Uterus (tissue), 2 donors: ENCODE measurements around the gene PTCD1.

Source experiments
- POLR2A ChIP-seq, 2 donors: fragments of 450-650 bp; IDR thresholded peaks; one replicate each; pipeline ENCODE4 v1.6.1; 2016; ENCODE audit warnings: antibody characterized with exemption in 2 of 2, mild to moderate bottlenecking in 1 of 2, moderate library complexity in 1 of 2
- TF ChIP-seq, protein P1 (sequence below), 4 experiments: fragments of 200-600 bp in 2 of 4; fragments of 450-650 bp in 2 of 4; sonication (generic) in 2 of 4; IDR thresholded peaks; one replicate each; pipeline ENCODE4 v1.5.1; 2016 to 2019; ENCODE audit warnings: antibody characterized with exemption in 4 of 4, mild to moderate bottlenecking in 2 of 4, moderate library complexity in 1 of 4

- TF ChIP-seq, protein P1, sequence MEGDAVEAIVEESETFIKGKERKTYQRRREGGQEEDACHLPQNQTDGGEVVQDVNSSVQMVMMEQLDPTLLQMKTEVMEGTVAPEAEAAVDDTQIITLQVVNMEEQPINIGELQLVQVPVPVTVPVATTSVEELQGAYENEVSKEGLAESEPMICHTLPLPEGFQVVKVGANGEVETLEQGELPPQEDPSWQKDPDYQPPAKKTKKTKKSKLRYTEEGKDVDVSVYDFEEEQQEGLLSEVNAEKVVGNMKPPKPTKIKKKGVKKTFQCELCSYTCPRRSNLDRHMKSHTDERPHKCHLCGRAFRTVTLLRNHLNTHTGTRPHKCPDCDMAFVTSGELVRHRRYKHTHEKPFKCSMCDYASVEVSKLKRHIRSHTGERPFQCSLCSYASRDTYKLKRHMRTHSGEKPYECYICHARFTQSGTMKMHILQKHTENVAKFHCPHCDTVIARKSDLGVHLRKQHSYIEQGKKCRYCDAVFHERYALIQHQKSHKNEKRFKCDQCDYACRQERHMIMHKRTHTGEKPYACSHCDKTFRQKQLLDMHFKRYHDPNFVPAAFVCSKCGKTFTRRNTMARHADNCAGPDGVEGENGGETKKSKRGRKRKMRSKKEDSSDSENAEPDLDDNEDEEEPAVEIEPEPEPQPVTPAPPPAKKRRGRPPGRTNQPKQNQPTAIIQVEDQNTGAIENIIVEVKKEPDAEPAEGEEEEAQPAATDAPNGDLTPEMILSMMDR (IDR thresholded peaks at IDR 0.05), result peak in 3 of 4 experiments; percentile 18 to 66 (median 34)
- peak; percentile 73 to 77 for TF ChIP-seq POLR2A (IDR thresholded peaks at IDR 0.05)
Measured at GRCh38 chr7:99408379-99409191, 30.0 kb downstream of the PTCD1 start, which contains the start of the genes BUD31 and PDAP1.
